ENCODE measurements around the gene MAP4K3.
"Not testable (repeated sequence)": the region's sequence is repeated elsewhere in the genome, so short reads cannot be mapped to it uniquely, and the experiment has no call there.

MAP4K3 gene

GRCh38 chr2:39411181-39411944 lies 25.7 kb downstream of the MAP4K3 start:
- DNase-seq (ENCODE audit: extremely low read depth in 1 of 2, low read depth in 1 of 2) = no peak

DNA sequence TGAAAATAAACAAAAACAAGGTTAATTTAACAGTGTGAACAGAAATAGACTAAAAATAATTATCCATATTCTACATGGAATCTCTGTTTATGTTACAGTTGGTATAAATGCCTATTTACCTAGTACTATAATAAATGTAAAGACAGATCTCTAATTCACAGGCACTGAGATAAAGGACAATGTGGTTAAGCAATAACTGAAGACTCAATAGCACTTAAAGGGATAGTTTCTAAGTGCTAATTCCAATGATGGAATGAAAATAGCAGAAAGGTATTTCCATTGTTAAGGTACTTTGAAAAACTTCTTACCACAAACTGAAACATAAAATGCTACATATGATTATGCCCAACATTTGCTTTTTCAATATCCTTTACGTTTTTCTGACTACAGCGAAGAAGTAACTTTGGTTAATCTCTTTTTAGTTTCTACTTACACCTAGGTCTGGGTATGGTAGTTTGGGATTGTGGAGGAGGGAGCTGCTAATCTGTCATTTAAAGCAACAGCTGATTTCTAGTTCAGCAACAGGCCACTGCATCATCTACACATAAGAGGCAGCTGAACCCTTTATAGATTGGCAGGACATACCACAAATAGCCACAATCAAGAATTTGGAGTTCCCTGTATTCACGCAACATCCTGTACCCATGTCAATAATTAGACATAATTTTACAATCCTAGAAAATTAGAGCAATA lies 27.2 kb downstream of the MAP4K3 start:
- DNase-seq (ENCODE audit: extremely low read depth in 1 of 2, low read depth in 1 of 2) = no peak

DNA sequence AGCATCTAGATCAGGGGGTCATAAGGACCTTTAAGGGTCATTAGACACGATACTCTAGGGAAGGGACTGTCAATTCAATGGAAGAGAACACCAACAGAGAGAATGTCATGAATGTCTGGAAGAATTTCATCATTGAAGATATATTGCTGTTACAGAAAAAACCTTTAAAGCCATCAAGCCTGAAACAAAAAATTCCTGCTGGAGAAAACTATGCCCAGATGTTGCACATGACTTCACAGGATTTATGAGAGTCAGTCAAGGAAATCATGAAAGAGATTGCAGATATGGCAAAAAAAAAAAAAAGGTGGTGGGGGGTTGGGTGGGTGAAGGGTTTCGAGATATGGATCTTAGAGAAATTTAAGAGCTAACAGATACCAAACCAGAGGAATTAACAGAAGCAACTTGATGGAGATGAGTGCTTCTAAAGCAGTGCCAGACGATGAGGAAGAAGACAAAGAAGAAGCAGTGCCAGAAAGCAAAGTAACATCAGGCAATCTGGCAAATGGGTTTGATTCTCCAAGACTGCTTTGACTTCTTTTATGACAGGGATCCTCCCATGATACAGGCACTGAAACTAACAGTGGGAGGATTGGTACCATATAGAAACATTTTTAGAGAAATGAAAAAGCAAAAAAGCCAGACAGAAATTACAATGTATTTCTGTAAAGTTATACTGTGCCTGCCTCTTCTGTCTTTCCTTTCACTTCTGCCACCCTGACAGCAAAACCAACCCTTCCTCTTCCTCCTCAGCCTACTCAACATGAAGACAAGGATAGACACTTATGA lies 28.5 kb downstream of the MAP4K3 start:
- no peak for DNase-seq (ENCODE audit: extremely low read depth in 1 of 2, low read depth in 1 of 2)

GRCh38 chr2:39407516-39408296 lies 29.4 kb downstream of the MAP4K3 start:
- DNase-seq (ENCODE audit: extremely low read depth in 1 of 2, low read depth in 1 of 2) = no peak

DNA sequence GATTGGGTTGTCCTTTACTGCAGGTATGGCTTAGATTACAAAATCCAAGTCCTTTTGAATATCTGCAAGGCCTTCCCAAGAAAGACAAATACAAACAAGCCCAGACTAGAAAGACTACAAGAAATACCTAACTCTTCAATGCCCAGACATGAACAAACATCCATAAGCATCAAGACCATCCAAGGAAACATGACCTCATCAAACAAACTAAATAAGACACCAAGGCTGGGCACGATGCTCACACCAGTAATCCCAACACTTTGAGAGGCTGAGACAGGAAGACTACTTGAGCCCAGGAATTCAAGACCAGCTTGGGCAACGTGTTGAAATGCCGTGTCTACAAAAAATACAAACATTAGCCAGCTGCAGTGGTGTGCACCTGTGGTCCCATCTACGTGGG lies 31.7 kb downstream of the MAP4K3 start:
- no peak for DNase-seq (ENCODE audit: extremely low read depth in 1 of 2, low read depth in 1 of 2)

- no peak for DNase-seq (ENCODE audit: extremely low read depth in 1 of 2, low read depth in 1 of 2)
Observed at GRCh38 chr2:39403311-39403710, 33.8 kb downstream of the MAP4K3 start.

GRCh38 chr2:39401319-39401718 lies 35.8 kb downstream of the MAP4K3 start:
- no peak for DNase-seq (ENCODE audit: extremely low read depth in 1 of 2, low read depth in 1 of 2)

DNA sequence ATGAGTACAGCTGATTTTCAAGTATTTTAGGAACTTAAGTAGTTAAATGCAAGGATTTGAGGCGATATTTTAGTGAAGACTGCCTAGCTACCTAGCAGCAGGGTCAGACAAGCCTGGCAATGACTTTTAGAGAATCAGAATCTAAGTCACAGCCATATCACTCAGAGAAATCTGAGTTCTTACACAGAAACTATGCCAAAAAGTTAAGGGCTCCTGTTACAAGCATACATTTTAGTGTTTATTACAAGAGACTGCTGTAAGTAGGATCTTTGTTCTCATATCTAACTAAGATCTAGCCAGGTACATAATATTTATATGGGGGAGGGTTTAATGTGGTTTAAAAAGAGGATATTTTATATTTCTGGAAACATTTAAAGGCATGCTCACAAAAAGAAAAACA lies 37.5 kb downstream of the MAP4K3 start:
- DNase-seq (ENCODE audit: extremely low read depth in 1 of 2, low read depth in 1 of 2) = no peak

DNA sequence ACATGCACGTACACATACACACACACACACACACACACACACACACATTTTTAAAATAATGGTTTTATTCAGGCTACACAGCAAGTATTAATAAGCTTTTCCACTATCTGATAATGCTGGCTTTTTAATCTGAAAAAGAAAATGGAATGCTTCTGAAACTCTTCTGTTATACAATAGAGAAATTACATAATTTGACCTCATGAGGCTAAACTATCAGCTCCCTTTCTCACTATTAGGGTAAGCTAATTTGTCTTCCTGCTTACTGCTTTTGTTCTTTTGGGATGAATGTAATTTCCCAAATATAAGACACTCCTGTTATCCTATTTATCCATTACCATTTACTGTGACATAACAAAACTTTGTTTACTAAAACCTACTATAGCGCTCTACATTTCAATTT lies 41.8 kb downstream of the MAP4K3 start:
- no peak for DNase-seq (ENCODE audit: extremely low read depth in 1 of 2, low read depth in 1 of 2)

GRCh38 chr2:39394516-39394961 lies 42.5 kb downstream of the MAP4K3 start:
- DNase-seq (ENCODE audit: extremely low read depth in 1 of 2, low read depth in 1 of 2) = no peak

- no peak for DNase-seq (ENCODE audit: extremely low read depth in 1 of 2, low read depth in 1 of 2)
Observed at GRCh38 chr2:39392672-39393071, 44.4 kb downstream of the MAP4K3 start.

DNA sequence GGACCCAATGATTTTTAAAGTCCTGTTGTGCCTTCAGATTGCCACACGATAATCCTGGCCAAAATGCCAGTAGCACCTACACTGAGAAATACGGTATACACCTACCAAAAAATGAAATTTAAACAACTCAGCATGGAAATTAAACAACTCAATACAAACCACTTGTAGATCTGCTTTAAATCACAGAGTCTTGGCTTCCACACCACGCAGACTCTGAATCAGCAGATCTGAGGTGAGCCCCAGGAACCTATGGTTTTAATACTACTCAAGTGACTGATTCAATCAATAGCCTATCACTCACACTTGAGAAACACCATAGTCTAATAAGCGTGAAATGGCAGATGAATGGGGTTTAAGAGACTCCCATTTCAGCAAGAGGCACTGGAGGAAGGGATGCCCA lies 46.9 kb downstream of the MAP4K3 start:
- DNase-seq (ENCODE audit: extremely low read depth in 1 of 2, low read depth in 1 of 2) = no peak

GRCh38 chr2:39386064-39386463 lies 51.0 kb downstream of the MAP4K3 start:
- DNase-seq (ENCODE audit: extremely low read depth in 1 of 2, low read depth in 1 of 2) = no peak

- no peak for DNase-seq (ENCODE audit: extremely low read depth in 1 of 2, low read depth in 1 of 2)
Observed at GRCh38 chr2:39385172-39385571, 51.9 kb downstream of the MAP4K3 start.

GRCh38 chr2:39384071-39384470 lies 53.0 kb downstream of the MAP4K3 start:
- not testable (repeated sequence) for DNase-seq (ENCODE audit: extremely low read depth in 1 of 2, low read depth in 1 of 2)

GRCh38 chr2:39383146-39383545 lies 53.9 kb downstream of the MAP4K3 start:
- DNase-seq (ENCODE audit: extremely low read depth in 1 of 2, low read depth in 1 of 2) = no peak

- no peak for DNase-seq (ENCODE audit: extremely low read depth in 1 of 2, low read depth in 1 of 2)
Observed at GRCh38 chr2:39381653-39382052, 55.4 kb downstream of the MAP4K3 start.

DNA sequence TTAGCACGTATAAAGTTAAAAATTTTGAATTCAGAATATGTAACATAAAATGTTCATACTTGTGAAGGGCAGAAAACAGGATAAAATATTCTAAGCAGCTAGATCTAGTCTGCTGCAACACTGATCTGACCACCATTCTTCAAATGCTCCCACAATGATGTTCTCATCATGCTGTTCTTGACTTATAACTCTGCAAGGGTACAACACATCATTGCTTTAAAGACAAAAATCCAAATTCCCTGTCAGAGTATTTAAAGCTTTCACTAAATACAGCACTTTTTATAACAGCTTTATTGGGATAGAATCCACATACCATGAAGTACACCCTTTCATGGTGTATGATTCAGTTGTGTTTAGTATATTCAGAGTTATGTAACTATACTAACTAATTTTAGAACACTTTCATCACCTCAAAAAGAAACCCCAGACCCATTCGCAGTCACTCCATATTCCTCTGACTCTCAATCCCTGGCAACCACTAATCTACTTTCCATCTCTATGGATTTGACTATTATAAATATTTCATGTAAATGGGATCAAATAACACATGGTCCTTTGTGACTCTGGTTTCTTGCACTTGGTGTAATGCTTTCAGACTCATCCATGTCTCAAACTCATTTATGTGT lies 56.4 kb downstream of the MAP4K3 start:
- DNase-seq (ENCODE audit: extremely low read depth in 1 of 2, low read depth in 1 of 2) = no peak

GRCh38 chr2:39379643-39380524 lies 57.2 kb downstream of the MAP4K3 start:
- DNase-seq (ENCODE audit: extremely low read depth in 1 of 2, low read depth in 1 of 2) = no peak
